Measurements from ENCODE around the gene SNX14.

GRCh38 chr6:85506441-85507093, 87.1 kb downstream of the SNX14 start:
- TF ChIP-seq, protein P1, sequence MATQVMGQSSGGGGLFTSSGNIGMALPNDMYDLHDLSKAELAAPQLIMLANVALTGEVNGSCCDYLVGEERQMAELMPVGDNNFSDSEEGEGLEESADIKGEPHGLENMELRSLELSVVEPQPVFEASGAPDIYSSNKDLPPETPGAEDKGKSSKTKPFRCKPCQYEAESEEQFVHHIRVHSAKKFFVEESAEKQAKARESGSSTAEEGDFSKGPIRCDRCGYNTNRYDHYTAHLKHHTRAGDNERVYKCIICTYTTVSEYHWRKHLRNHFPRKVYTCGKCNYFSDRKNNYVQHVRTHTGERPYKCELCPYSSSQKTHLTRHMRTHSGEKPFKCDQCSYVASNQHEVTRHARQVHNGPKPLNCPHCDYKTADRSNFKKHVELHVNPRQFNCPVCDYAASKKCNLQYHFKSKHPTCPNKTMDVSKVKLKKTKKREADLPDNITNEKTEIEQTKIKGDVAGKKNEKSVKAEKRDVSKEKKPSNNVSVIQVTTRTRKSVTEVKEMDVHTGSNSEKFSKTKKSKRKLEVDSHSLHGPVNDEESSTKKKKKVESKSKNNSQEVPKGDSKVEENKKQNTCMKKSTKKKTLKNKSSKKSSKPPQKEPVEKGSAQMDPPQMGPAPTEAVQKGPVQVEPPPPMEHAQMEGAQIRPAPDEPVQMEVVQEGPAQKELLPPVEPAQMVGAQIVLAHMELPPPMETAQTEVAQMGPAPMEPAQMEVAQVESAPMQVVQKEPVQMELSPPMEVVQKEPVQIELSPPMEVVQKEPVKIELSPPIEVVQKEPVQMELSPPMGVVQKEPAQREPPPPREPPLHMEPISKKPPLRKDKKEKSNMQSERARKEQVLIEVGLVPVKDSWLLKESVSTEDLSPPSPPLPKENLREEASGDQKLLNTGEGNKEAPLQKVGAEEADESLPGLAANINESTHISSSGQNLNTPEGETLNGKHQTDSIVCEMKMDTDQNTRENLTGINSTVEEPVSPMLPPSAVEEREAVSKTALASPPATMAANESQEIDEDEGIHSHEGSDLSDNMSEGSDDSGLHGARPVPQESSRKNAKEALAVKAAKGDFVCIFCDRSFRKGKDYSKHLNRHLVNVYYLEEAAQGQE (IDR thresholded peaks at IDR 0.05; ENCODE audit: insufficient replicate concordance, low read depth), result no peak
- TF ChIP-seq, protein P2, sequence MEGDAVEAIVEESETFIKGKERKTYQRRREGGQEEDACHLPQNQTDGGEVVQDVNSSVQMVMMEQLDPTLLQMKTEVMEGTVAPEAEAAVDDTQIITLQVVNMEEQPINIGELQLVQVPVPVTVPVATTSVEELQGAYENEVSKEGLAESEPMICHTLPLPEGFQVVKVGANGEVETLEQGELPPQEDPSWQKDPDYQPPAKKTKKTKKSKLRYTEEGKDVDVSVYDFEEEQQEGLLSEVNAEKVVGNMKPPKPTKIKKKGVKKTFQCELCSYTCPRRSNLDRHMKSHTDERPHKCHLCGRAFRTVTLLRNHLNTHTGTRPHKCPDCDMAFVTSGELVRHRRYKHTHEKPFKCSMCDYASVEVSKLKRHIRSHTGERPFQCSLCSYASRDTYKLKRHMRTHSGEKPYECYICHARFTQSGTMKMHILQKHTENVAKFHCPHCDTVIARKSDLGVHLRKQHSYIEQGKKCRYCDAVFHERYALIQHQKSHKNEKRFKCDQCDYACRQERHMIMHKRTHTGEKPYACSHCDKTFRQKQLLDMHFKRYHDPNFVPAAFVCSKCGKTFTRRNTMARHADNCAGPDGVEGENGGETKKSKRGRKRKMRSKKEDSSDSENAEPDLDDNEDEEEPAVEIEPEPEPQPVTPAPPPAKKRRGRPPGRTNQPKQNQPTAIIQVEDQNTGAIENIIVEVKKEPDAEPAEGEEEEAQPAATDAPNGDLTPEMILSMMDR (IDR thresholded peaks at IDR 0.05; ENCODE audit: insufficient read depth, low read length), result no peak

All from HL-60 (cell line).